CD8-positive, alpha-beta memory T cell (primary cell): ENCODE measurements around the gene RIPOR1. TPM values are rescaled to one million over a fixed set of nuclear protein-coding genes. Genes with fewer than 3 reads are reported as not detected.

Source experiments
- CTCF ChIA-PET: fragments of 350-600 bp; sonication (Branson Sonifier 250); formaldehyde crosslinking; loops from one replicate; lab custom pipeline; 2021; ENCODE audit warnings: antibody characterized with exemption; lab: Charles Lee
- POLR2A ChIA-PET: fragments of 350-600 bp; sonication (Branson Sonifier 250); formaldehyde crosslinking; loops from one replicate; lab custom pipeline; 2021; ENCODE audit warnings: antibody characterized with exemption; lab: Charles Lee
- DNase-seq, 5 donors: peaks; one replicate each; pipeline versions ENCODE4 v3.0.0 to v3.0.0-alpha.2; 2020 to 2022; ENCODE audit warnings: mixed read lengths in 1 of 5
- H3K27ac ChIP-seq: one replicate; pipeline ENCODE4 v1.7.0; 2013; ENCODE audit warnings: low read depth, mild to moderate bottlenecking, low read length, moderate library complexity
- H3K27me3 ChIP-seq: 2 replicates; pipeline ENCODE4 v1.7.0; 2013; ENCODE audit warnings: low read length, mild to moderate bottlenecking; ENCODE audit not compliant: insufficient read depth, poor library complexity, severe bottlenecking
- H3K36me3 ChIP-seq: 2 replicates; pipeline ENCODE4 v1.7.0; 2013; ENCODE audit warnings: mild to moderate bottlenecking, low read length, moderate library complexity; ENCODE audit not compliant: insufficient read depth
- H3K4me1 ChIP-seq: 2 replicates; pipeline ENCODE4 v1.7.0; 2013; ENCODE audit warnings: mild to moderate bottlenecking, low read length, moderate library complexity; ENCODE audit not compliant: insufficient read depth
- H3K4me3 ChIP-seq: 2 replicates; pipeline ENCODE4 v1.7.0; 2013; ENCODE audit warnings: mild to moderate bottlenecking, low read length
- H3K9me3 ChIP-seq: 2 replicates; pipeline ENCODE4 v1.7.0; 2013; ENCODE audit warnings: mild to moderate bottlenecking, low read length
- H3K27ac Mint-ChIP-seq, 8 donors: one replicate each; pipeline ENCODE4 v1.8.0; 2020 to 2021; ENCODE audit warnings: mixed read lengths in 8 of 8, mild to moderate bottlenecking in 6 of 8, inconsistent platforms in 3 of 8, moderate library complexity in 3 of 8
- H3K27me3 Mint-ChIP-seq, 2 donors: one replicate each; pipeline ENCODE4 v1.8.0; 2020 to 2021; ENCODE audit warnings: mixed read lengths in 2 of 2, mild to moderate bottlenecking in 1 of 2, moderate library complexity in 1 of 2
- H3K36me3 Mint-ChIP-seq, 3 donors: one replicate each; pipeline ENCODE4 v1.8.0; 2020 to 2021; ENCODE audit warnings: mixed read lengths in 3 of 3, inconsistent platforms in 1 of 3, mild to moderate bottlenecking in 1 of 3
- H3K4me1 Mint-ChIP-seq, 3 donors: one replicate each; pipeline ENCODE4 v1.8.0; 2020 to 2021; ENCODE audit warnings: mixed read lengths in 3 of 3, inconsistent platforms in 1 of 3, mild to moderate bottlenecking in 1 of 3
- H3K4me3 Mint-ChIP-seq, 7 donors: one replicate each; pipeline ENCODE4 v1.8.0; 2020 to 2021; ENCODE audit warnings: mixed read lengths in 7 of 7, mild to moderate bottlenecking in 6 of 7, moderate library complexity in 4 of 7, inconsistent platforms in 2 of 7
- H3K9me3 Mint-ChIP-seq, 5 donors: one replicate each; pipeline ENCODE4 v1.8.0; 2020 to 2022; ENCODE audit warnings: mixed read lengths in 5 of 5, mild to moderate bottlenecking in 3 of 5, moderate library complexity in 2 of 5, inconsistent platforms in 1 of 5
- polyA plus RNA-seq: library from polyadenylated mRNA; unstranded; fragments of 300-500 nt; fragmentation: Illumina TruSeq; gene quantifications from one replicate; pipeline ENCODE4 v1.2.3, GENCODE V29; 2021
- total RNA-seq, 2 experiments: library from RNA; stranded (reverse); gene quantifications; one replicate each; pipeline ENCODE4 v1.2.3, GENCODE V29; 2021

The RIPOR1 gene
- 10 to 100 TPM; 23.2 to 27.4 TPM for total RNA-seq
- polyA plus RNA-seq, result 6.1 TPM

- DNase-seq, result peak in 4 of 5 donors; percentile 24 to 66 (median 36)
- peaks cover 31% of the 10 kb centered on the region for H3K4me1 ChIP-seq
- Mint-ChIP-seq H3K27ac (peak within 1 kb of the TSS in 1 of 8 donors; percentile 52), H3K36me3 (no peaks in the 10 kb centered on the region), H3K27me3 (peaks cover 18 to 37% of the 10 kb centered on the region in 2 donors), H3K9me3 (no peaks in the 10 kb centered on the region), H3K4me1 (peaks cover 14 to 22% (median 19%) of the 10 kb centered on the region in 3 donors), H3K4me3 (peak within 1 kb of the TSS; percentile 70 to 84 (median 80))
- H3K9me3 ChIP-seq, result no peaks in the 10 kb centered on the region
- H3K36me3 ChIP-seq, result no peaks in the 10 kb centered on the region
- H3K27me3 ChIP-seq, result peaks cover 15% of the 10 kb centered on the region
- POLR2A ChIA-PET, result interaction anchor here (1.2 to 1.5 kb wide), 2 partner anchors 9 to 34 kb away, joined by 3 to 10 read pairs; partner anchors contain the start of gene CTCF
- CTCF ChIA-PET, result interaction anchor here (1.4 to 13.7 kb wide), 3 partner anchors 7 to 117 kb away, joined by 3 to 125 read pairs (median 3); partner anchors contain the start of gene CARMIL2
- peak within 1 kb of the TSS; percentile 25 for H3K4me3 ChIP-seq
- H3K27ac ChIP-seq, result peak within 1 kb of the TSS; percentile 38
Measured at GRCh38 chr16:67528222-67528869, at the start of gene RIPOR1. TSS of gene RIPOR1 (plus strand) at chr16:67528829. CDS start at chr16:67538447, 9,618 bp downstream.

DNA sequence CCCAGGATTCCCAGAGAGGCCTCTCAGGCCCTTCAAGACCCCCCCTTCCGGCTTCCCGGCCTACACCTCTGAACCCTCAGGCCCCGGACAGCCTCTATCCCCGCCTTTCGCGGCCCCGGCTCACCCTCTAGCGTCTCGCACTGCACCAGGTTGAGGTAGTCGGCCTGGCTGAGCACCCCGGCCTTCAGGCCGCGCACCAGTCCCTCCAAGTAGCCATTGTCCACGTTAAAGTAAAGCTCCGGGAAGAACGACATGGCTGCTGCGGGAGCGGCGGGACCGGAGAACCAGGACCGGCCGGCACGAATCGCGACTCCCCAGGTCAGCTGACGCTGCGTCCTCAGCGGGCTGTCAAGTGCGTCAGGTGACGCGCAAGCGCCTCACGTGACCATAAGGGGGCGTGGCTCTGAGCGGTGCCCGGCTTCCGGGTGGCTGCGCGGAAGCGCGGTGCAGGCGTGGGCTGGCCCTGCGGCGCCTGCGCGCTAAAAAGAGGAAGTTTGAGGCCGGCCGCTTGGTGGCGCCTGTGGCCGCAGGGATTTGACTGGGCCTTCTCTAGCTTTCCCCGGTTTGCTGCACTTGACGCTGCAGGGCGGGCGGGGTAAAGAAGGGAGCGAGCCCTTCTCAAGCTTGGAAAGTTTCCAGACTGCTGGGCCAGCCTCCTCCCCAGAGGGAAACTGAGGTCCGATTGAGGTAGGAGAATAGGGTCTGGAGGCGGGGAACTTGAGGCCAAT lies 47.6 kb upstream of the RIPOR1 start, which contains the start of gene ATP6V0D1:
Gene ATP6V0D1, minus strand, starts transcription at position 325 of the 728 bp plus-strand sequence. Its CDS starts 71 bp downstream, at position 254.
- Histone ChIP-seq H3K27me3 (no peaks in the 10 kb centered on the region), H3K4me3 (peak within 1 kb of the TSS; percentile 96), H3K9me3 (no peaks in the 10 kb centered on the region), H3K4me1 (peaks cover 28% of the 10 kb centered on the region), H3K27ac (peak within 1 kb of the TSS; percentile 98), H3K36me3 (peaks cover 11% of the 10 kb centered on the region)
- no peaks in the 10 kb centered on the region for H3K9me3 Mint-ChIP-seq
- peaks cover 0 to 44% (median 0%) of the 10 kb centered on the region in 3 donors for H3K36me3 Mint-ChIP-seq
- CTCF ChIA-PET, result interaction anchor here (0.7 to 6.3 kb wide), 27 partner anchors 10 to 332 kb away, joined by 3 to 94 read pairs (median 4); partner anchors contain the start of genes ACD, CARMIL2 and HSD11B2
- H3K4me1 Mint-ChIP-seq, result peaks cover 45 to 72% (median 47%) of the 10 kb centered on the region in 3 donors
- H3K27me3 Mint-ChIP-seq, result peaks cover 0 to 2% of the 10 kb centered on the region in 2 donors
- H3K27ac Mint-ChIP-seq, result peak within 1 kb of the TSS; percentile 96 to 100 (median 99)
- POLR2A ChIA-PET, result interaction anchor here (0.5 to 1.8 kb wide), 13 partner anchors 33 to 703 kb away, joined by 3 to 9 read pairs (median 4); partner anchors contain the start of genes ACD, CARMIL2, CTCF and RANBP10
- peak within 1 kb of the TSS; percentile 96 to 100 (median 100) for H3K4me3 Mint-ChIP-seq
- DNase-seq, result peak; percentile 98 to 99 (median 99)

DNA sequence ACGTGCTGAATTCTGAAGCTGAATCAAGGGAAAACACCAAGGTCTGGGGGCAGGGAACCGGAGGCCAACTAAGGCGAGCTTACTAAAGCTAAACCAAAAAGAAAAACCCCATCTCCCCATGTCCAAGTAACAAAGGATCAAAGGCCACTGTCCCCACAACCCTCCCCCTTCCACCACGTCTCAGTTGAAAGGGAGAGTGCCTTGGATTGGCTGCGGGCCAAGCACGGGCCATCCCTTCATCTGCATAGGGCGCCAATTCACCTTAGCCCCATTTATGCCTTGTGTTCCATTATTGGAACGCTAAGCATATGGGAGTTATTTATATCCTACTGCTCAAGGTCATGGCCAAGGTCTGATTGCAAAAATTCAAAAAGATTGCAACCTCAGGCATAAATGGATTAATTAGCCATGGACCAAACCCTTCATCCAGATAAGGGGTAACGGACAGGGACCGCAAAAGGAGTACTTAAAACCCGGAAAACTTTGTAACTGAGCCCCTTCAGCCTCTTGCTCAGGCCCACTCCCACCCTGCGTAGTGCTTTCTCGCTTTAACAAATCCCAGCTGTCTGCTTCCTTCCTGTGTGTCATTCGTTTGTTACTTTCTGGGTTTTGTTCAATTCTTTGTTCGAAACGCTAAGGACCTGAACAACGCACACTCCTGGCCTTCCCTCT lies 46.9 kb upstream of the RIPOR1 start:
- Histone ChIP-seq H3K4me3 (peak overlapping the region; percentile 83), H3K36me3 (peaks cover 16% of the 10 kb centered on the region), H3K4me1 (peaks cover 28% of the 10 kb centered on the region), H3K27ac (peak overlapping the region; percentile 98), H3K27me3 (no peaks in the 10 kb centered on the region), H3K9me3 (no peaks in the 10 kb centered on the region)
- H3K9me3 Mint-ChIP-seq, result no peaks in the 10 kb centered on the region
- ChIA-PET CTCF (interaction anchor here (0.7 to 6.3 kb wide), 26 partner anchors 9 to 332 kb away, joined by 3 to 94 read pairs (median 4); partner anchors contain the start of genes ACD, CARMIL2 and HSD11B2), POLR2A (interaction anchor here (0.5 to 1.8 kb wide), 8 partner anchors 32 to 702 kb away, joined by 3 to 9 read pairs (median 5); partner anchors contain the start of genes ACD, CARMIL2, CTCF and RANBP10)
- peaks cover 40 to 66% (median 43%) of the 10 kb centered on the region in 3 donors for H3K4me1 Mint-ChIP-seq
- peak overlapping the region; percentile 96 to 100 (median 99) for H3K27ac Mint-ChIP-seq
- DNase-seq, result peak in 3 of 5 donors; percentile 19 to 43 (median 36)
- peaks cover 0 to 2% of the 10 kb centered on the region in 2 donors for H3K27me3 Mint-ChIP-seq
- peak overlapping the region; percentile 96 to 100 (median 100) for H3K4me3 Mint-ChIP-seq
- H3K36me3 Mint-ChIP-seq, result peaks cover 0 to 38% (median 0%) of the 10 kb centered on the region in 3 donors

DNA sequence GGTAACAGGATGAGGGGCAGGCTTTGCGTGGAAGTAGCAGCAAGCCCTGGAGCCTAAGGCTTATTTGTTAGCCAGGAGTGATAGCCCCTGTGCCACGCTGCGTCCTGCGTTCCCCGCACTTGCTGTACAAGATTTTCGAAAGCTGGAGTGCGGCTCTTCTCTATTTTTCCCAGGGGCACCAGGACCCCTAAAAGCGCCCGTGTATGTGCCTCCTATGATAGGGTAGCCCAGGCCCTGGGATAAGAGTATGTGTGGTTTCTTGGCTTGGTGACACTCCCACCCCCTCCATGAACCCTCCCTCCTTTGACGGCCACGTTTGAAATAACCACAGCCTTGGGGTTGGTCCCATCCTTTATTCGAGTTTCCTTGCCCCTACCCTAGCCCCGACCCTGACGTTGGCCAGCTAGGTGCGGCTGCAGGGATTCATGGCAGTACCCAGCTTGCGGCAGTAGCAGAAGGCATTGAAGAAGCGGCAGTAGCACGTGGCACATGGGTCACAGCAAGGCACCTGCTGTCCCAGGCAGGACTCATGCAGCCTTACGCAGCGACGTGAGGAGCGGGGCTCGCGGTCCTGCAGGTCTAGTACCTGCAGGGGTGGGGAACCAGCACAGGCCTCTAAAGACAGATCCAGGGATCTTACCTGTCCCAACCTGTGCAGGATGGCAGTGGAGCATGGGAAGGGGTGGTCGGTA lies 46.2 kb upstream of the RIPOR1 start:
- peak overlapping the region; percentile 96 to 100 (median 100) for H3K4me3 Mint-ChIP-seq
- ChIA-PET POLR2A (interaction anchor here (1.8 kb wide), 1 partner anchor 39 kb away, joined by 8 read pairs; no protein-coding TSS in a partner anchor), CTCF (interaction anchor here (0.8 to 6.3 kb wide), 9 partner anchors 8 to 297 kb away, joined by 3 to 94 read pairs (median 11); partner anchors contain the start of gene CARMIL2)
- no peaks in the 10 kb centered on the region for H3K9me3 Mint-ChIP-seq
- peak overlapping the region; percentile 71 to 99 (median 99) for H3K27ac Mint-ChIP-seq
- H3K36me3 Mint-ChIP-seq, result peaks cover 0 to 40% (median 0%) of the 10 kb centered on the region in 3 donors
- peaks cover 0 to 2% of the 10 kb centered on the region in 2 donors for H3K27me3 Mint-ChIP-seq
- peaks cover 28% of the 10 kb centered on the region for H3K4me1 ChIP-seq
- peak overlapping the region; percentile 83 for H3K4me3 ChIP-seq
- no peaks in the 10 kb centered on the region for H3K27me3 ChIP-seq
- H3K9me3 ChIP-seq, result no peaks in the 10 kb centered on the region
- peak in 1 of 5 donors; percentile 52 for DNase-seq
- peak overlapping the region; percentile 98 for H3K27ac ChIP-seq
- peaks cover 35 to 60% (median 38%) of the 10 kb centered on the region in 3 donors for H3K4me1 Mint-ChIP-seq
- peaks cover 17% of the 10 kb centered on the region for H3K36me3 ChIP-seq

- Mint-ChIP-seq H3K27ac (peak within 1 kb of the TSS; percentile 71 to 99 (median 99)), H3K27me3 (peaks cover 0 to 2% of the 10 kb centered on the region in 2 donors), H3K4me3 (peak within 1 kb of the TSS; percentile 96 to 100 (median 100)), H3K9me3 (no peaks in the 10 kb centered on the region), H3K36me3 (peaks cover 0 to 42% (median 0%) of the 10 kb centered on the region in 3 donors), H3K4me1 (peaks cover 30 to 52% (median 30%) of the 10 kb centered on the region in 3 donors)
- ChIA-PET POLR2A (no interaction called here), CTCF (interaction anchor here (0.8 to 6.3 kb wide), 5 partner anchors 8 to 81 kb away, joined by 3 to 94 read pairs (median 7); no protein-coding TSS in a partner anchor)
- H3K27ac ChIP-seq, result peak within 1 kb of the TSS; percentile 98
- peaks cover 28% of the 10 kb centered on the region for H3K4me1 ChIP-seq
- peak within 1 kb of the TSS; percentile 83 for H3K4me3 ChIP-seq
- no peaks in the 10 kb centered on the region for H3K9me3 ChIP-seq
- no peaks in the 10 kb centered on the region for H3K27me3 ChIP-seq
- peaks cover 17% of the 10 kb centered on the region for H3K36me3 ChIP-seq
- DNase-seq, result no peak
Measured at GRCh38 chr16:67483150-67483549, 45.5 kb upstream of the RIPOR1 start, which contains the start of gene AGRP. TSS of gene AGRP (minus strand) at chr16:67483547. CDS start at chr16:67483398, 149 bp downstream.

GRCh38 chr16:67483731-67484525 lies 44.7 kb upstream of the RIPOR1 start:
- CTCF ChIA-PET, result interaction anchor here (1.4 to 6.3 kb wide), 5 partner anchors 9 to 333 kb away, joined by 3 to 94 read pairs (median 6); no protein-coding TSS in a partner anchor
- H3K4me3 Mint-ChIP-seq, result peak overlapping the region in 1 of 7 donors; percentile 20

More at GRCh38 chr16:67483731-67484525, 44.7 kb upstream of the RIPOR1 start:
- no peaks in the 10 kb centered on the region for H3K27me3 ChIP-seq
- POLR2A ChIA-PET, result interaction anchor here (0.7 kb wide), 1 partner anchor 39 kb away, joined by 3 read pairs; no protein-coding TSS in a partner anchor
- no peak overlapping the region for H3K27ac ChIP-seq
- H3K4me1 ChIP-seq, result peaks cover 28% of the 10 kb centered on the region
- Mint-ChIP-seq H3K4me1 (peaks cover 23 to 47% (median 27%) of the 10 kb centered on the region in 3 donors), H3K9me3 (no peaks in the 10 kb centered on the region), H3K27me3 (peaks cover 0 to 2% of the 10 kb centered on the region in 2 donors), H3K27ac (peak overlapping the region in 5 of 8 donors; percentile 11 to 94 (median 52)), H3K36me3 (peaks cover 0 to 42% (median 0%) of the 10 kb centered on the region in 3 donors)
- no peak for DNase-seq
- no peak overlapping the region for H3K4me3 ChIP-seq
- H3K36me3 ChIP-seq, result peaks cover 17% of the 10 kb centered on the region
- H3K9me3 ChIP-seq, result no peaks in the 10 kb centered on the region
